PFSK-1 (cell line): Measurements from ENCODE around the gene SYT10.

Experiments used
- POLR2AphosphoS5 ChIP-seq: IDR thresholded peaks from 2 replicates; pipeline ENCODE4 v1.6.1; 2012; ENCODE audit warnings: low read depth, mild to moderate bottlenecking, control low read depth, low read length, moderate library complexity
- SIN3A ChIP-seq: IDR thresholded peaks from 2 replicates; pipeline ENCODE4 v1.6.1; 2012; ENCODE audit warnings: mild to moderate bottlenecking, low read length, moderate library complexity, borderline replicate concordance; ENCODE audit not compliant: insufficient read depth
- TAF1 ChIP-seq: IDR thresholded peaks from 2 replicates; pipeline ENCODE4 v1.6.1; 2012; ENCODE audit warnings: low read length, control low read depth, borderline replicate concordance; ENCODE audit not compliant: insufficient read depth
- TF ChIP-seq, protein P1 (sequence below), 2 experiments: IDR thresholded peaks; 2 replicates each; pipeline versions ENCODE4 v1.6.1 to v1.8.0; 2011 to 2012; ENCODE audit warnings: low read depth in 2 of 2, low read length in 2 of 2, control low read depth in 1 of 2, inconsistent platforms in 1 of 2, mild to moderate bottlenecking in 1 of 2, moderate library complexity in 1 of 2; ENCODE audit not compliant: insufficient read depth in 1 of 2

- TF ChIP-seq TAF1 (no peak), SIN3A (no peak), POLR2AphosphoS5 (no peak)
- TF ChIP-seq, protein P1, sequence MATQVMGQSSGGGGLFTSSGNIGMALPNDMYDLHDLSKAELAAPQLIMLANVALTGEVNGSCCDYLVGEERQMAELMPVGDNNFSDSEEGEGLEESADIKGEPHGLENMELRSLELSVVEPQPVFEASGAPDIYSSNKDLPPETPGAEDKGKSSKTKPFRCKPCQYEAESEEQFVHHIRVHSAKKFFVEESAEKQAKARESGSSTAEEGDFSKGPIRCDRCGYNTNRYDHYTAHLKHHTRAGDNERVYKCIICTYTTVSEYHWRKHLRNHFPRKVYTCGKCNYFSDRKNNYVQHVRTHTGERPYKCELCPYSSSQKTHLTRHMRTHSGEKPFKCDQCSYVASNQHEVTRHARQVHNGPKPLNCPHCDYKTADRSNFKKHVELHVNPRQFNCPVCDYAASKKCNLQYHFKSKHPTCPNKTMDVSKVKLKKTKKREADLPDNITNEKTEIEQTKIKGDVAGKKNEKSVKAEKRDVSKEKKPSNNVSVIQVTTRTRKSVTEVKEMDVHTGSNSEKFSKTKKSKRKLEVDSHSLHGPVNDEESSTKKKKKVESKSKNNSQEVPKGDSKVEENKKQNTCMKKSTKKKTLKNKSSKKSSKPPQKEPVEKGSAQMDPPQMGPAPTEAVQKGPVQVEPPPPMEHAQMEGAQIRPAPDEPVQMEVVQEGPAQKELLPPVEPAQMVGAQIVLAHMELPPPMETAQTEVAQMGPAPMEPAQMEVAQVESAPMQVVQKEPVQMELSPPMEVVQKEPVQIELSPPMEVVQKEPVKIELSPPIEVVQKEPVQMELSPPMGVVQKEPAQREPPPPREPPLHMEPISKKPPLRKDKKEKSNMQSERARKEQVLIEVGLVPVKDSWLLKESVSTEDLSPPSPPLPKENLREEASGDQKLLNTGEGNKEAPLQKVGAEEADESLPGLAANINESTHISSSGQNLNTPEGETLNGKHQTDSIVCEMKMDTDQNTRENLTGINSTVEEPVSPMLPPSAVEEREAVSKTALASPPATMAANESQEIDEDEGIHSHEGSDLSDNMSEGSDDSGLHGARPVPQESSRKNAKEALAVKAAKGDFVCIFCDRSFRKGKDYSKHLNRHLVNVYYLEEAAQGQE (IDR thresholded peaks at IDR 0.05; ENCODE audit: insufficient read depth in 1 of 2, low read depth in 2 of 2, low read length in 2 of 2): no peak
Measured at GRCh38 chr12:33484161-33484560, 44.5 kb upstream of the SYT10 start.
